ENCODE results near the gene ATXN7L1. TPM values are rescaled to one million over a fixed set of nuclear protein-coding genes. Genes with fewer than 3 reads are reported as not detected.

Gene ATXN7L1
- total RNA-seq, 1 donor from 2014 or later: 20.6 TPM

- H3K36me3 Mint-ChIP-seq (ENCODE audit: unreplicated experiment): no peaks in the 10 kb centered on the region
- no peaks in the 10 kb centered on the region for H3K9me3 Mint-ChIP-seq (ENCODE audit: unreplicated experiment)
- no peak for DNase-seq
- H3K4me3 Mint-ChIP-seq (ENCODE audit: unreplicated experiment): no peak overlapping the region
- no peak for TF ChIP-seq CTCF (IDR thresholded peaks at IDR 0.05; ENCODE audit: partially characterized antibody, unreplicated experiment)
- no peak overlapping the region for H3K27ac Mint-ChIP-seq (ENCODE audit: unreplicated experiment)
- peaks cover 2% of the 10 kb centered on the region for H3K27me3 Mint-ChIP-seq (ENCODE audit: unreplicated experiment)
- peaks cover 35% of the 10 kb centered on the region for H3K4me1 Mint-ChIP-seq (ENCODE audit: low read depth, unreplicated experiment)
Measured at GRCh38 chr7:105787793-105788192, 88.6 kb downstream of the ATXN7L1 start.

- Mint-ChIP-seq H3K4me3 (ENCODE audit: unreplicated experiment) (no peak overlapping the region), H3K27me3 (ENCODE audit: unreplicated experiment) (peaks cover 2% of the 10 kb centered on the region), H3K27ac (ENCODE audit: unreplicated experiment) (no peak overlapping the region), H3K4me1 (ENCODE audit: low read depth, unreplicated experiment) (peaks cover 27% of the 10 kb centered on the region), H3K36me3 (ENCODE audit: unreplicated experiment) (no peaks in the 10 kb centered on the region), H3K9me3 (ENCODE audit: unreplicated experiment) (no peaks in the 10 kb centered on the region)
- no peak for TF ChIP-seq CTCF (IDR thresholded peaks at IDR 0.05; ENCODE audit: partially characterized antibody, unreplicated experiment)
- DNase-seq: no peak
Measured at GRCh38 chr7:105786520-105787470, 89.6 kb downstream of the ATXN7L1 start.

GRCh38 chr7:105782391-105783042, 93.9 kb downstream of the ATXN7L1 start:
- Mint-ChIP-seq H3K36me3 (ENCODE audit: unreplicated experiment) (no peaks in the 10 kb centered on the region), H3K27me3 (ENCODE audit: unreplicated experiment) (peaks cover 4% of the 10 kb centered on the region), H3K4me1 (ENCODE audit: low read depth, unreplicated experiment) (peaks cover 3% of the 10 kb centered on the region), H3K9me3 (ENCODE audit: unreplicated experiment) (no peaks in the 10 kb centered on the region), H3K4me3 (ENCODE audit: unreplicated experiment) (no peak overlapping the region), H3K27ac (ENCODE audit: unreplicated experiment) (no peak overlapping the region)
- DNase-seq: no peak
- no peak for TF ChIP-seq CTCF (IDR thresholded peaks at IDR 0.05; ENCODE audit: partially characterized antibody, unreplicated experiment)

- Mint-ChIP-seq H3K27me3 (ENCODE audit: unreplicated experiment) (peaks cover 2% of the 10 kb centered on the region), H3K27ac (ENCODE audit: unreplicated experiment) (no peak overlapping the region), H3K9me3 (ENCODE audit: unreplicated experiment) (no peaks in the 10 kb centered on the region), H3K36me3 (ENCODE audit: unreplicated experiment) (no peaks in the 10 kb centered on the region), H3K4me1 (ENCODE audit: low read depth, unreplicated experiment) (peaks cover 13% of the 10 kb centered on the region), H3K4me3 (ENCODE audit: unreplicated experiment) (no peak overlapping the region)
- TF ChIP-seq CTCF (IDR thresholded peaks at IDR 0.05; ENCODE audit: partially characterized antibody, unreplicated experiment): no peak
- no peak for DNase-seq
Measured at GRCh38 chr7:105779856-105780780, 96.3 kb downstream of the ATXN7L1 start.
